ENCODE results near the gene CAPN7. TPM values are rescaled to one million over a fixed set of nuclear protein-coding genes. Genes with fewer than 3 reads are reported as not detected.

CAPN7 gene
- total RNA-seq, 2 donors from 2014 or later = 32.6 to 41.2 TPM

- TF ChIP-seq CTCF (conservative IDR thresholded peaks at IDR 0.05) = no peak
- no peak overlapping the region for H3K27ac Mint-ChIP-seq
- Histone ChIP-seq H3K27me3 (ENCODE audit: control insufficient read depth, insufficient read depth, low read length, poor library complexity, severe bottlenecking) (no peaks in the 10 kb centered on the region), H3K27ac (ENCODE audit: low read depth, low read length) (no peak overlapping the region), H3K9me3 (ENCODE audit: control insufficient read depth, low read length) (no peaks in the 10 kb centered on the region), H3K4me3 (ENCODE audit: low read length) (no peak overlapping the region), H3K9ac (ENCODE audit: extremely low read depth, low read length, poor library complexity, severe bottlenecking) (no peak overlapping the region), H3K4me1 (ENCODE audit: control insufficient read depth, insufficient read depth, low read length) (no peaks in the 10 kb centered on the region), H3K36me3 (ENCODE audit: control insufficient read depth, insufficient read depth, low read length) (peaks cover 19% of the 10 kb centered on the region)
- H3K4me3 Mint-ChIP-seq = no peak overlapping the region
- H3K4me1 Mint-ChIP-seq = peaks cover 7% of the 10 kb centered on the region
- peaks cover 6% of the 10 kb centered on the region for H3K36me3 Mint-ChIP-seq (ENCODE audit: low read depth)
- no peak for DNase-seq
- no peaks in the 10 kb centered on the region for H3K27me3 Mint-ChIP-seq (ENCODE audit: insufficient read depth)
- no peaks in the 10 kb centered on the region for H3K9me3 Mint-ChIP-seq
- WGBS, 2 experiments (ENCODE audit: insufficient coverage in 1 of 2, insufficient read length in 1 of 2) = 94% methylated on average over 4 to 5 of the region's 5 CpGs
These were observed 88.9 kb downstream of the CAPN7 start for GRCh38 chr3:15294929-15295328.

- Histone ChIP-seq H3K36me3 (ENCODE audit: control insufficient read depth, insufficient read depth, low read length) (peaks cover 19% of the 10 kb centered on the region), H3K27me3 (ENCODE audit: control insufficient read depth, insufficient read depth, low read length, poor library complexity, severe bottlenecking) (no peaks in the 10 kb centered on the region), H3K4me3 (ENCODE audit: low read length) (no peak overlapping the region), H3K9ac (ENCODE audit: extremely low read depth, low read length, poor library complexity, severe bottlenecking) (no peak overlapping the region), H3K27ac (ENCODE audit: low read depth, low read length) (no peak overlapping the region), H3K4me1 (ENCODE audit: control insufficient read depth, insufficient read depth, low read length) (no peaks in the 10 kb centered on the region), H3K9me3 (ENCODE audit: control insufficient read depth, low read length) (no peaks in the 10 kb centered on the region)
- Mint-ChIP-seq H3K4me3 (no peak overlapping the region), H3K4me1 (peaks cover 12% of the 10 kb centered on the region), H3K27me3 (ENCODE audit: insufficient read depth) (no peaks in the 10 kb centered on the region), H3K9me3 (no peaks in the 10 kb centered on the region), H3K36me3 (ENCODE audit: low read depth) (peaks cover 9% of the 10 kb centered on the region), H3K27ac (no peak overlapping the region)
- WGBS, 2 experiments (ENCODE audit: insufficient coverage in 1 of 2, insufficient read length in 1 of 2) = 93 to 97% methylated on average over 5 to 6 of the region's 6 CpGs
- no peak for DNase-seq
- TF ChIP-seq CTCF (conservative IDR thresholded peaks at IDR 0.05) = no peak
These were observed 89.5 kb downstream of the CAPN7 start for GRCh38 chr3:15295506-15295905.

GRCh38 chr3:15297608-15298350, 91.7 kb downstream of the CAPN7 start:
- DNase-seq = no peak
- no peak for TF ChIP-seq CTCF (conservative IDR thresholded peaks at IDR 0.05)
- Mint-ChIP-seq H3K27ac (no peak overlapping the region), H3K36me3 (ENCODE audit: low read depth) (peaks cover 24% of the 10 kb centered on the region), H3K4me1 (peaks cover 7% of the 10 kb centered on the region), H3K27me3 (ENCODE audit: insufficient read depth) (no peaks in the 10 kb centered on the region), H3K9me3 (no peaks in the 10 kb centered on the region), H3K4me3 (no peak overlapping the region)
- Histone ChIP-seq H3K27ac (ENCODE audit: low read depth, low read length) (no peak overlapping the region), H3K4me1 (ENCODE audit: control insufficient read depth, insufficient read depth, low read length) (no peaks in the 10 kb centered on the region), H3K36me3 (ENCODE audit: control insufficient read depth, insufficient read depth, low read length) (peaks cover 26% of the 10 kb centered on the region), H3K9ac (ENCODE audit: extremely low read depth, low read length, poor library complexity, severe bottlenecking) (no peak overlapping the region), H3K27me3 (ENCODE audit: control insufficient read depth, insufficient read depth, low read length, poor library complexity, severe bottlenecking) (no peaks in the 10 kb centered on the region), H3K9me3 (ENCODE audit: control insufficient read depth, low read length) (no peaks in the 10 kb centered on the region), H3K4me3 (ENCODE audit: low read length) (no peak overlapping the region)
- 85 to 89% methylated on average over 3 to 4 of the region's 4 CpGs for WGBS, 2 experiments (ENCODE audit: insufficient coverage in 1 of 2, insufficient read length in 1 of 2)
